GM19452 (cell line): ENCODE data around the gene GOLT1A.

Source experiments
- ATAC-seq: cut with Tn5 transposase; IDR thresholded peaks from one replicate; pipeline ENCODE4 v1.9.1; 2021; ENCODE audit not compliant: unreplicated experiment

The GOLT1A gene

GRCh38 chr1:204213668-204214662 is at the start of gene GOLT1A:
TSS of gene GOLT1A (minus strand) at chr1:204213988. CDS start at chr1:204213906, 82 bp downstream.
- ATAC-seq: peak; percentile 76

DNA sequence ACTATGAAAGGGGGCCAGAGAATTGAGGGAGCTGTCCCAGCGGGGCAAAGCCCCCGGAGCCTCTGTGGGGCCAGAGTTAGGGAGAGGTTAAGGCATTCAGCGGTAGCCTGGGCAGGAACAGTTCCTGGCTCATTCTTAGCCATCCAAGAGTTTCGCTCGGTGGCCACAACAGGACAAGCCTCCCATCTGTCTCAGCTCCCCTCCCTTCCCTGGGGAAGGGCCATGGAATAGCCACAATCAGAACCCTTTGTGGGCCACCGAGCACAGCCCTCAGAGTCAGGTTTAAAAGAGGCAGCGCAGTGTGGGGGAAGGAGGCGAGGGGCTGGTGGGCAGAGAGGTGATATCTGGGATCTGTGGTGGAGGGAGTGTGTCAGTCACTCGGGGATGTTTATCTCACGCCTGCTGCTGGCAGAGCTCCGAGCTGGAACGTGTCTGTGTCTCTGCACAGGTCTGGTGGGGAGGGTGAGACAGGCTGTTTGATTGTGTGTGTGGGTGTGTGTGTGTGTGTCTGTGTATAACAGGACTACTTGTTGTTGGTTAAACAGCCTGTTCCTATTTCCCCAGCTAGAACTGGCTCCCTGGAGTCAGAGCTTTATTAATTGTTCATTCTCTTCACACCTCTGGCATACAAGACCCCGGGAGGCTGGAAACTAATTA is 49.6 kb upstream of the GOLT1A start:
- ATAC-seq: no peak

DNA sequence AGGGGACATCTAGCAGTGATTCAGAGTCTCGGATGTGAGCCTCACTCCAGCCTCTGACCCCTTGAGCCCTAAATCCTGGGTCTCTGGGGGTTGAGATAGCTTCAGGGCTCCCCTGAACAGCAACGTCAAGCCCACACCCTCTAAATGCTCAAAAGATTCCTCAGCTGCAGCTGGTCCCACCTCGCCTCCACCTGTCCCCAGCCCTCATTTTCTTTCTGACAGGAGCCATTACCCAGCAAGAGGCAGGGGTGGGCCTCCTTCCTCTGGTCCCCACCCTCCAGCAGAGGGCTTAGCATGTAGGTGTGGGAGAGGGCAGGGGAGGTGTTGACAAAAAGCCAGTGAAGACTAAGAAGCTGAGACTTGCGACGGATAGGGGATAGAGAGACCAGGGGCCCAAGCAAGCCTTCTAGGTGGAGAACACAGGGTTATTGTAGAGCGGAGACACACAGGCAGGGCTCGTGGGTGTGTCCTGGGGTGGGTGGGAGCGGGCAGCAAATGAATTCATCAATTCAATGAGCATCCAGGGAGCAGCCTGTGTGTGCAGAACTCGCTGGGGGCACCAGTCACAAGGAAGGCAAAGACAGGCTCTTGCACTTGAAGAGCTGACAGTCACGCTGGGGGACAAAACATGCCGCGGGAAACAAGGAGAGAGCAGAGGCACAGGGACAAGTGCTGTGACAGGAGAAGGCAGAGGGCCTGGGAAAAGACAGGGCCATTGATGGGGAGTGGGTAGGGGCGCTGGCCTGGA is 48.9 kb upstream of the GOLT1A start:
- no peak for ATAC-seq

DNA sequence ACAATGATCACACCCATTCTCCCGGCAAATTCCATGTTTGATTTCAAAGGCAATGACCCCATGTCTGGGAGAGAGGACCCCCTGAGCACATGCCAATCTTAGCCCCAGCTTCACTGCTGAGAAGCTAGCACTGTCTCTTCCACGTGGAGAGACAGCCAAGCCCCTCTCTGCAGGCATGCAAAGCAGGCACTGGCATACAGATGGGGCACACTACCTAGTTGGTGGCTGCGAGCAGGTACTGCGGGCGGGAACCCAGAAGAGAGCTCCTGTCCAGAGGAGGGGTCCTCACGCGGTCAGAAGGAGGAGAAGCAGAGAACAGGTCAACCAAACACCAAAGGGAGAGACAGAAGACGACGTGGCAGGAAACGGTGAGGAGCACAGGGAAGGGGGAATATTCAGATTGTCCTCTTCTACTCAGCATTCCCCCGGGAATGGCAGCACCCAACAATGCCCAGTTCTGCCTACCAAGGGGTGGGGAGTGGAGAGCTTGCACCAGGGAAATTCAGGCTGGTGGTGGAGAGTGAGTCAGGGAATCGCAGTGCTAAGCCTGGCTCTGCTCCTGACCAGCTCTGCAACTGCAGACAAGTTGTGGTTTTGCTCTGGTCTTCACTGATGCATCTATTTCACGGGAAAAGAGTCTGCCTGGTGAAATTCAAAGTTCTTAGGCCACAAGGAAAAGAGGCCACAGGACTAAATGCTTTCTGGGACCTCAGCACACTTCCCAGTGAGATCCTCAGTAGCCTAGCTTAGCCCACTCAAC is 48.1 kb upstream of the GOLT1A start:
- no peak for ATAC-seq

GRCh38 chr1:204261266-204261665 is 47.5 kb upstream of the GOLT1A start:
- no peak for ATAC-seq

GRCh38 chr1:204260601-204261197 is 46.9 kb upstream of the GOLT1A start:
- ATAC-seq: no peak

DNA sequence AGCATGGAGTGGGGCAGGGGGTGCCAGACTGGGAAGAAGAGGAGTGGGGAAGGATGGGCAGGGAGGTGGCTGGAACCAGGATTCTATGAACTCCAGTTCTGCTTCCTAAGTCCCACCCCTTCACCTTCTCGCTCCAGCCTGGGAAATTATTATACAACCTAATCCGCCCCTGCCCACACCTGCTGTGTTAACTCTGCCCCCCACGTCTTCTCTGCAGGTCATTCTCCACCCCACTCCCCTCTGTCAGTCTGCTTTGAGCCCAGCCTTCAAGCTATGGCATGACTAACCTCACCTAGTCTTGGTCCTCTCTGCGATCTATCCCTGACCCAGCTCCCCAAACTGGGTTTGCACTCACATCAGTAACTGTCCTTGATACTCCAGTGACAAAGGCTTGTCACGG is 46.0 kb upstream of the GOLT1A start:
- no peak for ATAC-seq

GRCh38 chr1:204259196-204259595 is 45.4 kb upstream of the GOLT1A start:
- no peak for ATAC-seq

DNA sequence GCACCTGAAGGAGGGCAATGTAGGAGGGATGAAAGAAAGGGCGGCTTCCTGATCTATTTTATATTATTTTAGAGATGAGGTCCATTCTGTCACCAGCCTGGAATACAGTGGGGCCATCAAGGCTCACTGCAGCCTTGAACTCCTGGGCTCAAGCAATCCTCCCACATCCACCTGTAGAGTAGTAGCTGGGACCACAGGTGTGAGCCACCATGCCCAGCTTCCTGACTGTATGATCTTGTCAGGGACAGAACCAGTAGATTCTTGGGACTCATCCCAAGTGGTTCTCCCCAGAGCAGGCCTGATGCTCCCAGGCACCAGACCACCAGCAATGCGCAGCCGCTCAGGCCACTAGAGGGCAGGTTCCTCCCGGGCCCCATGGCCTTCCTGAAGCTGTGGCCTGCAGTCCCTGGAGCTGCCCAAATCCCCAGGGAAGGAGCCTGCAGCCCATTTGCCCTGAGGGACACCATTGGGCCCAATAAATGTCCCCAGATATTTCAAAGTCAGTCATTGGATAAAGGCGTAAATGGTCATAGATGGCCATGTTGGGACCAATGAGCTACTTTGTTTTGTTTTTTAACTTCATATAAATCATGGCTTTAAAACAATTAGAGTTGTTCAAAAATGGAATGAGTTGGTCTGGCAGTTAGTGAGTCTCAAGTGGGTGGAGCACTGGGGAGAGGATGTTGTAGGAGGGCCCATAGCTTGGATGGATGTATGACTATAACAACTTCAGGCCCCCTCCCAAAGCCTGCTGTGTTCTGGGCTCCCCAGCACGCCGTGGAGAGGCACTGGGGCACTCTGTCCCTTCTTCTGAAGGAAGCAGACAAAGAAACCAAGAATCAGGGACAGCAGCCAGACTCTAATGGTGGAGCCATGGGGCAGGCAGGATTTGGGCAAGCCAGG is 44.7 kb upstream of the GOLT1A start:
- no peak for ATAC-seq

- no peak for ATAC-seq
These were observed 43.7 kb upstream of the GOLT1A start for GRCh38 chr1:204257446-204257845.

GRCh38 chr1:204256531-204256930 is 42.7 kb upstream of the GOLT1A start:
- ATAC-seq: no peak

GRCh38 chr1:204255966-204256365 is 42.2 kb upstream of the GOLT1A start:
- ATAC-seq: no peak

DNA sequence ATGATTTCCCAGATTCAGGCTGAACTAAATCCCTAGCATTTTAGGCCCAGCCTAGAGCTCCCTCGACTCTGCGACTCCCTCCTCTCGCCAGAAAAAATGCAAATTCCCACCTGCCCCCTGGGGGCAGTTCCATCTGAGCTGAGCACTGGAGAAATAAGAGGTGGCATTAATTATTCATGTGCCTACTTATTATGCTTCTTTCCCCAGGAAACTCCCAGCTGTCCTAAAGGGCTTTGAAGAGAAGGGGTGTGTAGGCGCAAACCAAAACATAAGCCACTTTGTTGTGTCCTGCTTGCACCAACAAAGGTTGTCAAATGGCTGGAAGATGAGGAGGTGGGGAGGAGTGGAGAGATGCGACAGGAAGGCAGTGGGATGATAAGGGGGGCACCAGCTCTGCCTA is 41.4 kb upstream of the GOLT1A start:
- no peak for ATAC-seq

DNA sequence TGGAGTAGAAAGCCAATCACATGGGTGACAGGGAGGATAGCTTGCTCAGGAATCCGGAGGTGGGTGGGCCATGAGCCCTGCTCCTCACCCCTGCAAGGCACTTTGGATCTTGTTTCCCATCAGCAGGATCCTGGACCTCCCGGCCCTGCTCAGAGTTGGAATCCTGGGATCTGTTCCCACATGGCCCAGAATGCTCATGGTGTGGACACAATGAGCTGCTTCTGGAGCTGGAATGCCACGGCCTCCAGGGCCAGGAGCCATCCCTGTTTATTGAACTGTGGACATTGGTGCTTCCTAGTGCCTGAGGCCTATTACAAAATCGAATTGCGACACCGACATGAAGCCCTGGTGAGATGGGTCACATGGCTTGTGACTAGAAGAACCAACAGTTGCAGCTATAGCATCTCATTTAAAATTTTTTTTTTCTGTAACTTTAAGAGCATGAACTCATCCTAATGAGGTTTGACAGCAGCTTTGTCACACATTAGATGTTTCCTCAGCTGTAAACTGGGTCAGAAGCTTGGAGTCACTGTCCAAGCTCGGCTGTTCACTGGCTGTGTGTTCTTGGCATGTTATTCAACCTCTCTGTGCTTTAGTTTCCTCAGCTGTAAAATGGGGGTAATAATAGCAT is 40.4 kb upstream of the GOLT1A start:
- no peak for ATAC-seq

DNA sequence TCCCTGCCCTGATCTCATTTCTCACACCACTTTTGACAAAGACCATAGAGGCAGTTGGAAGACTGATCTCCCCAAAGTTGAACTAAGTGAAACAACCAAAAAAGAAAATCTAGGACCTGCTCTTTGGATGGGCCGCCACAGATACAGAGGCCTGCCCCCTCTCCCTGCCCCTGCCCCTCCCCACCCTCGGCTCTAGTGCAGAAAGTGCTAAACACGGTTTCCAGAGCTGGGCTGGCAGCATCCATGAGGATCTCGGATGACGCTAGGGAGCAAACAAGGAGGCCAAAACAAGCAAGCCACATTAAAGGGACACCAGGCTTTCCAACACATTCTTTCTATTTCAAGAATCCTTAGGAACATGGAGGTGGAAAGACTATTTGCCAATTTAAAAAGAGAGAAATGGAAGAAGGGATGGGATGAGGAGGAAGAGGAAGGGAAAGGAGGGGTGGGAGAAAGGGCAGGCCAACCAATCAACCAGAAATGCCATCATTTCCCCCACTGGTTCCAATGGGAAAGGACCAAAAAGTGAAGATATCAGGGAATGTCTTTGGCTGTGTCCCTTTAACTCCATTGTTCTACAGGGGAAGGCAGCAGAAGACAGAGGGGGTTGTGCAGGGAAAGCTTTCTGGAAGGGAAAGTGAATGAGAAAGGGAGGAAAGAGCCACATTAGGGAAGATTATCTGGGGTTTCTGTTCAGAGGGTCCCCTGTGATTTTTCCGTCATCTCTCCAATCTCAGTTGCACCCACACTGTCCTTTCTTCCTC is 38.3 kb upstream of the GOLT1A start:
- ATAC-seq: no peak

DNA sequence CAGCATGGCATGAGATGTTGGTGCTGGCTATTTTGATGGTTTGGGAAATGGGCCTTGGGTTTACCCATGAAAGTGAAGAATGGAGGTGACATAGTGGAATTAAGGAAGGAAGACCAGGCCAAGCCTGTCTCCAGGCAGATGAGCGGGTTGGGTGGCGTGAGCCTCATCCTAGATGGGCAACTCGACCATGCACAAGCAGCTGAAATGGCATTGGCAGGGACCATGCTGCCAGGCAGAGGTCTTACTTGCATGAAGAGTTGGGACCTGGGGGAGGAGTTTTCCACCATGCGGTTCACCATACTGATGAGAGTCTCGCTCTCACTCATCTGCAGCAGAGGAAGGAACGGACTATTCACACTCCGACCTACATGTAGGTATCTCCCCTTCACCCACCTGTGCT is 37.5 kb upstream of the GOLT1A start:
- no peak for ATAC-seq

DNA sequence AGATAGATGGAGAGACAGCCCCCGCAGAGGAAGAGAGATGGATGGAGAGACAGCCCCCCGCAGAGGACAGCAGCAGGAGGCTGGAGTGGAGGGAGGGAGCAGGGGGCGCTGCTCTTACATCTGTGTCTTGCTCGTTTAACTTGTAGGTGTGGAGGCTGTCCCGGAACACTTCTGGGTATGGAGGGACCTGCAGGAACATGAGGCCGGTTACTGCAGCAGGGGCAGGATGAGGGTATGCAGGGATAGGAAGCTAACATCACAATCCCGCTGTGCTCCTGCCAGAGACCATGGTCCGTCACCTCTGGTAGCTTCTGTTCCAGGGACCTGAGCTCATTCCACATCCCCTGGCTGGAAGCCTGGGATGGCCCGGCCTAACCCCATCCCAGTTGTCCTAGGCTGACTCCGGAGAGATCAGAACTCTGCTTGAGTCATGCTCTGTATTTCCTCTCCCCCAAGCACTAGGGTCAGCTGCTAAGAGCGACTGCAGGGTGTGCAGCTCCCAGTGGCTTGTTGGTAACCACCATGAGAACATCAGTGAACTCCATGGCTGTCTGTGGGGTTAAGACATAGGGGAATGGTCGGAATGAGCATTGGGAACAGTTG is 36.7 kb upstream of the GOLT1A start:
- ATAC-seq: no peak
